ENCODE results near the gene HMGB3.
"Not testable (repeated sequence)": the region's sequence is repeated elsewhere in the genome, so short reads cannot be mapped to it uniquely, and the experiment has no call there.

Gene HMGB3

DNA sequence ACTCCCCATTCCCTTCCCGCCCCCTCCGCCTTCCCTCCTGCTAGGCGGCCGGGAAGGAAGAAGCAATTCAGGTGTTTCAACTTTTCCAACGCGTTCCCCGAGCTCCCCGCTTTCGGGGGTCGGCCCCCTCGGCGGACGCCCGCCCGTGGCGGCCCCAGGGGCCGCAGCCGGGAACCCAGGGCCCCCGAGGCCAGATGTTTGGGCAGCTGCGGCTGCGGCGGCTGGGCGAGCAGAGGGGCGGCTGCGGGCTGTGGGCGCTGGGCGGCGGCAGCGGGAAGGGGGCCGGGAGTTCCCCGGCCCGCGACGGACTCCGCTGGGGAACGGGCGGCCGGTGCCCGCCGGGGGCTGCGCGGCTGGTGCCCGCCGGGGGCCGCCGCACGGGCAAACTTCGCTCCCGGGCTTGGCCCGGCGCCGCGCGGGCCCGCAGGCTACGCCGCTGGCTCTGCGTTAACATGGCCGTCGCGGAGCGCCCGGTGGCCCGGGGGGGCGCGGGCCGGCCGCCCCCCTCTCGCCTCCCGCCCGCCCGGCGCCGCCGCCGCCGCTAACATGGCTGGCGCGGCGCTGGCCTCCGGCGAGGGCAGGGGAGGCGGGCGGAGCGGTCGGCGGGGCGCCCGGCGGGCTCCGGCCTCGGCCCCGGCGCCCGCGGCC, 510 bp downstream of the HMGB3 start:
- H4K20me1 ChIP-seq: peaks cover 0 to 13% (median 0%) of the 10 kb centered on the region in 11 experiments; a peak in 3 of 22 replicates
- peak overlapping the region; percentile 84 to 93 (median 90) for H3K9ac ChIP-seq
- H3K9me3 ChIP-seq (replicated peaks in 1 of 11): peaks cover 0 to 12% (median 4%) of the 10 kb centered on the region in 11 experiments; a peak in 6 of 22 replicates
- H3K27me3 ChIP-seq: peaks cover 0 to 9% (median 0%) of the 10 kb centered on the region in 11 experiments; a peak in 1 of 22 replicates
- peak overlapping the region in 10 of 11 experiments; percentile 5 to 86 (median 36); a peak in 10 of 22 replicates for H3K4me2 ChIP-seq
- H3K4me3 ChIP-seq: peak overlapping the region; percentile 64 to 82 (median 74)
- no peak for TF ChIP-seq Cebpa-rat (IDR thresholded peaks at IDR 0.05)
- peak overlapping the region; percentile 29 to 91 (median 86); a peak in 21 of 22 replicates for H3K27ac ChIP-seq
- H3K36me3 ChIP-seq: peaks cover 0 to 32% (median 22%) of the 10 kb centered on the region in 11 experiments; a peak in 14 of 22 replicates
- peaks cover 0 to 15% (median 9%) of the 10 kb centered on the region in 10 experiments; a peak in 14 of 20 replicates for H3K4me1 ChIP-seq

DNA sequence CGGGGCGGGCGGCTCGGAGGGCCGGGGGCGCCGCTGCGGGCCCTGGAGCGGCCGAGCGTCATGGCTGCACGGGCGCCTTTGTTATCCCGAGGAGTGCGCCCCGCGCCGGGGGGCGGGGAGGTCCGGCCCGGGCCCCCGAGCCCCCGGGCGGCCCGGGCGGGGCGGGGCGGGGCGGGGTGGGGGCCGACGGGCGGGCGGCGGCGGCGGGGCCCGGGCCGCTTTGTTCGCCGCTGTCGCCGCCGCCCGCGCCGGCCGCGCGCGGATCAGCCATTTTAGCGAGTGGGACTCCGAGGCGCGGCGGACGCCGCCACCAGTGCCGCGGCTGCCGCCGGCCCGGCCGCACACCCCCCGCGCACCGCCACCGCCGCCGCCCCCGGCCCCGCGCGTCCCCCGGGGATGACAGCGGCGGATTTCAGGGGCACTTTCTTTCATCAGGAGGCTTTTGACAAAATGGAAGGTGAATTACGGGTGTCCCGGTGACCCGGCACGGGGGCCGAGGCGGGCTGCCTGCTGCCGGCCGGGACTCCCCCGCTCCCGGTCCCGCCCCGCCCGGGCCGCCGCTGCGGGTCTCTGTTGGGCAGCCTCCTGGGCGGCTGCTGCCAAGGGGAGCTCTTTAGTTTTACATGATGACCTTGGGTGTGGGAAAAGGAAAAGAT, 1.2 kb downstream of the HMGB3 start:
- Histone ChIP-seq H3K9me3 (replicated peaks in 1 of 11) (peaks cover 0 to 12% (median 4%) of the 10 kb centered on the region in 11 experiments; a peak in 6 of 22 replicates), H3K9ac (peak overlapping the region; percentile 84 to 93 (median 90)), H3K4me1 (peaks cover 0 to 15% (median 9%) of the 10 kb centered on the region in 10 experiments; a peak in 14 of 20 replicates), H3K4me3 (peak overlapping the region; percentile 64 to 82 (median 74)), H4K20me1 (peaks cover 0 to 13% (median 0%) of the 10 kb centered on the region in 11 experiments; a peak in 3 of 22 replicates), H3K4me2 (peak overlapping the region; percentile 63 to 81 (median 74)), H3K36me3 (peaks cover 0 to 37% (median 27%) of the 10 kb centered on the region in 11 experiments; a peak in 14 of 22 replicates), H3K27ac (peak overlapping the region; percentile 29 to 91 (median 86); a peak in 21 of 22 replicates), H3K27me3 (peaks cover 0 to 9% (median 0%) of the 10 kb centered on the region in 11 experiments; a peak in 1 of 22 replicates)
- TF ChIP-seq Cebpa-rat (IDR thresholded peaks at IDR 0.05): no peak

DNA sequence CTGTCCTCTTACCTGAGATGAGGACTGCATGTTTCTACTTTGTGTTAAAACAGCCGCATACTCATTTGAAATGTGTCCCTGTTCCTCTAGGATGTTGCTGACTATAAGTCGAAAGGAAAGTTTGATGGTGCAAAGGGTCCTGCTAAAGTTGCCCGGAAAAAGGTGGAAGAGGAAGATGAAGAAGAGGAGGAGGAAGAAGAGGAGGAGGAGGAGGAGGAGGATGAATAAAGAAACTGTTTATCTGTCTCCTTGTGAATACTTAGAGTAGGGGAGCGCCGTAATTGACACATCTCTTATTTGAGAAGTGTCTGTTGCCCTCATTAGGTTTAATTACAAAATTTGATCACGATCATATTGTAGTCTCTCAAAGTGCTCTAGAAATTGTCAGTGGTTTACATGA, 4.6 kb downstream of the HMGB3 start:
- Histone ChIP-seq H3K36me3 (peaks cover 0 to 41% (median 27%) of the 10 kb centered on the region in 11 experiments; a peak in 14 of 22 replicates), H4K20me1 (peaks cover 0 to 13% (median 0%) of the 10 kb centered on the region in 11 experiments; a peak in 3 of 22 replicates), H3K4me1 (peaks cover 0 to 12% (median 8%) of the 10 kb centered on the region in 10 experiments; a peak in 14 of 20 replicates)
- H3K9ac ChIP-seq; H3K4me3 ChIP-seq; H3K27me3 ChIP-seq; H3K9me3 ChIP-seq (replicated peaks in 1 of 11); H3K4me2 ChIP-seq; H3K27ac ChIP-seq: not testable (repeated sequence)

DNA sequence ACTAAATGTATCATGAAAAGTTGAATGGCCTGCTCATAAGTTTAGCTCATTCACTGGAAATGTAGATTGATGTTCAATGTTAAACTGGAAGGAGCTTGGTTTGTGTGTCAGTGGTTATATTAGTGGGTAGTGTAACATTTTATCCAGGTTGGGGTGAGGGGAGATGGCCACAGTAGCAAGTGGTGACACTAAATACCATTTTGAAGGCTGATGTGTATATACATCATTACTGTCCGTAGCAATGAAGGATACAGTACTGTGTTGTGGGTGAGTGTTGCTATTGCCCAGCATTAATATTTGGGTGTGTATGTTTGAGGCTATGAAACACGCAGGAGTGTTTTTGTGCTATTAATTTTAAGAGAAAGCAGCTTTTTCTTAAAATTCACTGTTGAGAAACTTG, 6.3 kb downstream of the HMGB3 start:
- Histone ChIP-seq H3K9ac (no peak overlapping the region), H3K27ac (no peak overlapping the region), H3K27me3 (no peaks in the 10 kb centered on the region; a peak in 1 of 22 replicates), H3K4me3 (no peak overlapping the region), H3K36me3 (peaks cover 0 to 41% (median 27%) of the 10 kb centered on the region in 11 experiments; a peak in 14 of 22 replicates), H3K4me1 (peaks cover 0 to 11% (median 8%) of the 10 kb centered on the region in 10 experiments; a peak in 13 of 20 replicates), H4K20me1 (peaks cover 0 to 13% (median 0%) of the 10 kb centered on the region in 11 experiments; a peak in 3 of 22 replicates), H3K4me2 (no peak overlapping the region), H3K9me3 (replicated peaks in 1 of 11) (no peaks in the 10 kb centered on the region)
- TF ChIP-seq Cebpa-rat (IDR thresholded peaks at IDR 0.05): no peak

DNA sequence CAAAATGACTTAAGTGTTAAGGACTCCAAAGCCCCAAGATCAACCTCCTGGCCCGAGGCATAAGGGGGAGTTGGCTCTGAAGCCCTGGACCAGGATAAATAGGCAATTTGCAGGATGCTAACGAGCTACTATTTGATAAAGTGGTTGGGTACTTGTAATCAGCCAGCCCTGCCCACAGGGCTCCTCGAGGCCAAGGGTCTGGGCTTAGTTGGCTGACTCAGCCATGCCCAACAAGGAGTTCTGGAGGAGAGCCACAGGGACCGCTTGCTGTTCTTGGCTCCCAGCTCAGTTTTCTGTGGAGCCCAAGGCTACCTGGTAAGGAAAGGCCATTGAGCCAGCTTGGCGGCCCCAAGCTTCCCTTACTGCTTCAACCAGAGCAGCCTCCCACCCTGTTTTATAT, 7.8 kb downstream of the HMGB3 start:
- TF ChIP-seq Cebpa-rat (IDR thresholded peaks at IDR 0.05): no peak
- Histone ChIP-seq H3K4me2 (no peak overlapping the region), H3K27ac (no peak overlapping the region), H3K4me3 (no peak overlapping the region), H3K4me1 (no peaks in the 10 kb centered on the region), H3K9me3 (replicated peaks in 1 of 11) (no peaks in the 10 kb centered on the region), H4K20me1 (no peaks in the 10 kb centered on the region; a peak in 1 of 22 replicates), H3K27me3 (no peaks in the 10 kb centered on the region; a peak in 1 of 22 replicates), H3K36me3 (peaks cover 0 to 38% (median 27%) of the 10 kb centered on the region in 11 experiments; a peak in 14 of 22 replicates), H3K9ac (no peak overlapping the region)

DNA sequence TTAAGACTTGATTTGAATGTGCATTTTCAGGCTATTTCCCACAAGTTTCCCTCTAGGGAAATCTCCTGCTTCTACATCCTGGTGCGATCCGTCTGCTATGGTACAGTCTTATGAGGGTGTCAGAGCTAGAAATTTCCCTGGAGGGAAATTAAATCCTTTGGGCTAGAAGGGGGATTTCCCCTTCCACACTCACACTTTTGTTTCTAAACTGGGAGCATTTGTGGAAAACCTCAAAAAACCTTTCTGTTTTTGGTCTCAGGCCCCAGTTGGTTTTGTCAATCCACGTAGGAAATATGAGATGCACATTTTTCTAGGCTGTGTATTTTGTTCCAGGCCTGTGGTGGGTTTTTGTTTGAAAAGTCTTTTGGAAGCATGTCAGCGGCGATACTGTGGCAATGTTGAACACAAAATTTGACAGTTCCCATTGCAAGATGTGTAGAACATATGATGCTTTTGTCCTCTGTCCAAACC, 17.8 kb downstream of the HMGB3 start:
- H3K27me3 ChIP-seq: no peaks in the 10 kb centered on the region
- H4K20me1 ChIP-seq: no peaks in the 10 kb centered on the region
- H3K4me2 ChIP-seq: 0 out of 22 replicates have a peak overlapping the region, but pooled peaks of 1 of the 11 experiments have one; percentile 12

DNA sequence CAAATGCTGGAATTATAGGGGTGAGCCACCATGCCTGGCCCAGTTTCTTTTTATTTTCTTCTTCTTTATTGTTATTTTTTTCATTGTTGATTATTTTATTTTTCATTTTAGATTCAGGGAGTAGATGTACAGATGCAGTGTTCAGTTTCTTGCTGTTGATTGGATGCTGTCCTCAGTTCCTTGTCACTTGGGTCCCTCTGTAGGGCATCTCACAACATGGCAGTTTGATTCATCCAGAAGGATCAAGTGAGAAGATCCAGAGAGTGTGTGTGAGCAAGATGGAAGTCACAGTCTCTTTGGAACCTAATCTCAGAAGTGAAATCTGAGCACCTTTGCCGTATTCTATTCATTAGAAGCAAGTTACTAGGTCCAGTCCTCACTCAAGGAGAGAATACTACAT, 20.9 kb downstream of the HMGB3 start:
- H3K36me3 ChIP-seq: no peaks in the 10 kb centered on the region
- H4K20me1 ChIP-seq: no peaks in the 10 kb centered on the region
- H3K27ac ChIP-seq: no peak overlapping the region
- no peak overlapping the region for H3K4me2 ChIP-seq
- H3K4me1 ChIP-seq: no peaks in the 10 kb centered on the region
- no peak for TF ChIP-seq Cebpa-rat (IDR thresholded peaks at IDR 0.05)
- H3K4me3 ChIP-seq: no peak overlapping the region
- no peak overlapping the region for H3K9ac ChIP-seq
- H3K27me3 ChIP-seq: no peaks in the 10 kb centered on the region
- peaks cover 0 to 11% (median 5%) of the 10 kb centered on the region in 11 experiments; a peak in 6 of 22 replicates for H3K9me3 ChIP-seq (replicated peaks in 1 of 11)

More for the DNA sequence above, 17.8 kb downstream of the HMGB3 start:
- no peak overlapping the region for H3K9ac ChIP-seq
- H3K4me3 ChIP-seq: no peak overlapping the region
- H3K9me3 ChIP-seq (replicated peaks in 1 of 11): peaks cover 0 to 11% (median 5%) of the 10 kb centered on the region in 11 experiments; a peak in 6 of 22 replicates
- H3K4me1 ChIP-seq: no peaks in the 10 kb centered on the region
- TF ChIP-seq Cebpa-rat (IDR thresholded peaks at IDR 0.05): no peak
- no peak overlapping the region for H3K27ac ChIP-seq
- no peaks in the 10 kb centered on the region for H3K36me3 ChIP-seq

DNA sequence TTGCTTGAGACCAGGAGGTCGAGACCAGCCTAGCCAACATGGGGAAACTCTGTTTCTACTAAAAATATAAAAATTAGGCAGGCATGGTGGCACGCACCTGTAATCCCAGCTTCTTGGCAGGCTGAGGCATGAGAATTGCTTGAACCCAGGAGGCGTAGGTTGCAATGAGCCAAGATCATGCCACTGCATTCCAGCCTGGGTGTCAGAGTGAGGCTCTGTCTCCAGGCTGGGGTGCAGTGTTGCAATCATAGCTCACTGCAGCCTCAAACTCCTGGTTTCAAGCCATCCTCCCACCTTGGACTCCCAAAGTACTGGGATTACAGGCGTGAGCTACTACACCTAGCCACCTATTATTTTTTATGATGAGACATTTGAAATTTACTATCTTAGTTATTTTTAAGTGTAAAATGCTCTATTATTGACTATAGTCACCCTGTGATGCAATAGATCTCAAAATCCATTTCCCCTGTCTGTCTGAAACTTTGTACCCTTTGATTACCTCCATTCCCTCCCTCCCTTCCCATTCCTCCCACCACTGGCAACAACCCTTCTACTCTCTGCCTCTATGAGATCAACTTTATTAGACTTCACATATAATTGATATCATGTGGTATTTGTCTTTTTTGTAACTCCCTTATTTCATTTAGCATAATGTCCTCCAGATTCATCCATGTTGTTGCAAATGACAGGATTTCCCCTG, 23.4 kb downstream of the HMGB3 start:
- TF ChIP-seq Cebpa-rat (IDR thresholded peaks at IDR 0.05): 0 out of 22 replicates have a peak, but pooled peaks of 1 of the 11 experiments have one; percentile 10
- no peaks in the 10 kb centered on the region for H3K27me3 ChIP-seq

More for the DNA sequence above, 23.4 kb downstream of the HMGB3 start:
- Histone ChIP-seq H3K9me3 (replicated peaks in 1 of 11) (peaks cover 1 to 16% (median 8%) of the 10 kb centered on the region in 11 experiments; a peak in 14 of 22 replicates), H4K20me1 (no peaks in the 10 kb centered on the region), H3K36me3 (no peaks in the 10 kb centered on the region), H3K4me2 (no peak overlapping the region), H3K9ac (no peak overlapping the region), H3K4me3 (no peak overlapping the region), H3K27ac (no peak overlapping the region), H3K4me1 (no peaks in the 10 kb centered on the region)
